Epithelial cell of esophagus (primary cell): ENCODE measurements around the gene FLYWCH1.
"Not testable (repeated sequence)": the region's sequence is repeated elsewhere in the genome, so short reads cannot be mapped to it uniquely, and the experiment has no call there.

Source experiments
- DNase-seq: peaks from one replicate; pipeline ENCODE4 v3.0.0; 2010; ENCODE audit warnings: low read depth
- H3K4me3 ChIP-seq: 2 replicates; pipeline ENCODE4 v1.5.1; 2011; ENCODE audit warnings: mild to moderate bottlenecking, low read length, control low read depth
- TF ChIP-seq, protein P1 (sequence below): IDR thresholded peaks from 2 replicates; pipeline ENCODE4 v1.5.1; 2011; ENCODE audit warnings: low read depth, mild to moderate bottlenecking, low read length, control low read depth, inconsistent platforms; ENCODE audit not compliant: insufficient read depth; ENCODE audit errors: missing control alignments

The FLYWCH1 gene

DNA sequence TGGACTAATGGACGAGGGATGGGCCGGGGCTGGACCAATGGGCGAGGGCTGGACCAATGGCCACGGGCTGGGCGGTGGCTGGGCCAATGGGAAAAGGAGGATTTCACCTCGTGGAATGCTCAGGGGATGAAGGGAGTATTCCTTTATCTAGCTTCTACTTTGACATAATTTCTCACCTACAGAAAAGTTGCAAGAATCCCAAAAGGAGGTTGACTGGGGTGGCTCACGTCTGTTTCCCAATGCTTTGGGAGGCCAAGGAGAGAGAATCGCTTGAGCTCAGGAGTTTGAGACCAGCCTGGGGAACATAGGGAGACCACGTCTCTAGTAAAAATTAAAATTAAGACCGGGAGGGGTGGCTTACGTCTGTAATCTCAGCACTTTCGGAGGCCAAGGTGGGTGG, 5.7 kb upstream of the FLYWCH1 start:
- H3K4me3 ChIP-seq, result no peak overlapping the region
- DNase-seq, result no peak
- TF ChIP-seq, protein P1, sequence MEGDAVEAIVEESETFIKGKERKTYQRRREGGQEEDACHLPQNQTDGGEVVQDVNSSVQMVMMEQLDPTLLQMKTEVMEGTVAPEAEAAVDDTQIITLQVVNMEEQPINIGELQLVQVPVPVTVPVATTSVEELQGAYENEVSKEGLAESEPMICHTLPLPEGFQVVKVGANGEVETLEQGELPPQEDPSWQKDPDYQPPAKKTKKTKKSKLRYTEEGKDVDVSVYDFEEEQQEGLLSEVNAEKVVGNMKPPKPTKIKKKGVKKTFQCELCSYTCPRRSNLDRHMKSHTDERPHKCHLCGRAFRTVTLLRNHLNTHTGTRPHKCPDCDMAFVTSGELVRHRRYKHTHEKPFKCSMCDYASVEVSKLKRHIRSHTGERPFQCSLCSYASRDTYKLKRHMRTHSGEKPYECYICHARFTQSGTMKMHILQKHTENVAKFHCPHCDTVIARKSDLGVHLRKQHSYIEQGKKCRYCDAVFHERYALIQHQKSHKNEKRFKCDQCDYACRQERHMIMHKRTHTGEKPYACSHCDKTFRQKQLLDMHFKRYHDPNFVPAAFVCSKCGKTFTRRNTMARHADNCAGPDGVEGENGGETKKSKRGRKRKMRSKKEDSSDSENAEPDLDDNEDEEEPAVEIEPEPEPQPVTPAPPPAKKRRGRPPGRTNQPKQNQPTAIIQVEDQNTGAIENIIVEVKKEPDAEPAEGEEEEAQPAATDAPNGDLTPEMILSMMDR, result no peak

DNA sequence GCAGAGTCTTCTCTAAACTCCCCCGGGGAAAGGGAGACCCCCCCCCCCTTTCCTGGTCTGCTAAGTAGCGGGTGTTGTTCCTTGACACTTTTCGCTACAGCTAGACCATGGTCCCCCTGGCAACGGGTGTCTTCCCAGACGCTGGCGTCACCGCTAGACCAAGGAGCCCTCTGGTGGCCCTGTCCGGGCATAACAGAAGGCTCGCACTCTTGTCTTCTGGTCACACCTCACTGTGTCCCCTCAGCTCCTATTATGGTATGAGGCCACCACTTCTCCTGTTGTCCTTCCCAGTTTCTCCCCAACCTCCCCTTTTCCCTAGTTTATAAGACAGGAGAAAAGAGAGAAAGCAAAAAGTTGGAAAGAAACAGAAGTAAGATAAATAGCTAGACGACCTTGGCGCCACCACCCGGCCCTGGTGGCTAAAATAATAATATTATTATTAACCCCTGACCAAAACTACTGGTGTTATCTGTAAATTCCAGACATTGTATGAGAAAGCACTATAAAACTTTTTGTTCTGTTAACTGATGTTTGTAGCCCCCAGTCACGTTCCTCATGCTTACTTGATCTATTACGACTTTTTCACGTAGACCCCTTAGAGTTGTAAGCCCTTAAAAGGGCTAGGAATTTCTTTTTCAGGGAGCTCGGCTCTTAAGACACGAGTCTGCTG, 4.5 kb upstream of the FLYWCH1 start:
- TF ChIP-seq, protein P1, result peak; percentile 49
- not testable (repeated sequence) for H3K4me3 ChIP-seq
- peak; percentile 53 for DNase-seq

DNA sequence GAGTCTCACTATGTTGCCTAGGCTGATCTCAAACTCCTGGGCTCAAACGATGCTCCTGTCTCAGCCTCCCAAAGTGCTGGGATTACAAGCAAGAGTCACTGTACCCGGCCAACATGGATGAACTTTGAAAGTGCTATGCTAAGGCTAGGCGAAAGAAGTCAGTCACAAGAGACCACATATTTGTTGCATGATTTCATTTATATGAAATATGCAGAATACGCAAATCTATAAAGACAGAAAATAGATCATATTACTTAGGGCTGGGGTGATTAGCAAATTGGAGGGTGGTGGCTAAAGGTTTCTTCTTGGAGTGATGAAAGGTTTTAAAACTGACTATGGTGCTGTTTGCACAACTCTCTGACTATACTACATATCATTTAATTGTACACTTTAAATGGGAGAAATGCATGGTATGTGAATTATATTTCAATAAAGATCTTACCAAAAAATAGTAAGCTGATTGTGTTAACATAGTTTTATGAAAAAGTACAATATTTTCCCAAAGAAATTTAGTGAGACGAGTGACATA, 1.2 kb upstream of the FLYWCH1 start:
- H3K4me3 ChIP-seq, result no peak overlapping the region
- TF ChIP-seq, protein P1, result no peak
- no peak for DNase-seq

DNA sequence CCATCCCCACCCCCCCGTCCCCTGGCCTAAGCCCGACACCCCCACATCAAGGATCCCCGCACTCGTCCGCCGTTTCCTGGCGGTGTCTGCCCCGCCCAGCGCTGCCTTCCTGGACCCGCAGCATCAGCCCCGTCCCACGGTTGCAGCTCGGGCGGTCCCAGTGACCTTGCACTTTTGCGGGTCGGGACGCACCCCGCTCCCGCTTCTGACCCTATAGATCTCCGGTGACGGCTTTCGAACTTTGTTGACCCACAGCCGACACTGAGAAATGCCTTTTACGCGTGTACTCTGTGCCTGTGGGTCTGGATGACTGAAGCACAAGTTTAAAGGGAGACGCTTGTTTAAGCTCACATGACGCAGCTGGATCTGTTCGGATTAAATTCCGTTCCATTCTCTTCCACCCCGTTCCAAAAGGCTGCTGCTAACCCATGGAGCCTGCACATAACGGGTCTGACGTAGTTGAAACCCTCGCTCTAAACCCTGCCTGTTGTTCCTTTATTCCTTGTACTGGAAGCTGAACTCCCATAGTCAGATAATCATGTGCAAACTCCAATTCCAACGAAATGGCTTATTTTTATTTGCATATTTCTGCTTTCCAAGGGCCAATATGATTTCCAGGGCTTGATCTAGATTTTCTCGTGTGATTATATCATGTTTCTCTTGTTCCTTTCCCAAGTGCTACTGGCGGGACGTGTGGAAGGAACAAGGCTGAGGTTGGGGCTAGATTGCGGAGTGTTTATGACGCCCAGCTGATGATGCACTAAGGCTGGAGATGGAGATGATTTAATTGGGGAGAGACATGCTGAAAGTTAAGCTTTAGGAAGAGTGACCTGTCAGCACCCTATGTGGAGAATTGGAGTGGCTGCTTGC, 834 bp downstream of the FLYWCH1 start:
- H3K4me3 ChIP-seq, result peak overlapping the region; percentile 80
- peak; percentile 40 for DNase-seq
- TF ChIP-seq, protein P1, result no peak

DNA sequence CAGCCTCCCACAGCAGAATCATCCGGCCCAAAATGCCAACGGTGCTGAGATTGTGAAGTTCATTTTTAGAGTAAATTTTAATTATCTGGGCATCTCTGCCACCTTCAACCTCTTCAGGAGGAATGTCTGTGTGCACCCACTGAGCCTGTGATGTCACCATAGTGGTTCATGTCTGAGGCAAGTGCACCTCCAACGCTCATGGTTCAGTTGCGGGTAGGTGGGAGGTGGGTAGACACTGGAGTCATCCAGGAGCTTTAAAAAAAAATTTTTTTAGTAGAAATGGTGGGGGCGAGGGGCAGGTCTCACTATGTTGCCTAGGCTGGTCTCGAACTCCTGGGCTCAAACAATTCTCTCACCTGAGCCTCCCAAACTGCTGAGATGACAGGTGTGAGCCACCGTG, 1.9 kb downstream of the FLYWCH1 start:
- TF ChIP-seq, protein P1, result no peak
- no peak for DNase-seq
- no peak overlapping the region for H3K4me3 ChIP-seq

DNA sequence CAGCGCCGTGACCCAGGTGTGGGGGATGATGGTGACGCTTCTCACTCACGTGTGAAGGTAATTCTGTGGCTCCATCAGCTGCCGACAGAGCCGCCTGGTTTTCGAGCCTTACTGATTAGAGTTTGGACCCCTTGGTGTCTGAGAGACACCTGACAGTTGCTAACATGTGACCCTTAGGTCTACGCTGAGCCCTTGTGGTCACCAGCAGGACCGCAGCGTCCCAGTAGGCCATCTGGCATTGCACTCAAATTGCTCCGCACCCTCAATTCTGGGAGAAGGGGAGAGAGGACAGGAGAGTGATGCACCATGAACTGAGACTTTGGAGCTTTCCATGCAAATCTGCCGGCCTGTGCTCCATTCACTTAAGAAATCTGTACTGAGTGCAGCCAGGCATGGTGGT, 2.5 kb downstream of the FLYWCH1 start:
- H3K4me3 ChIP-seq, result no peak overlapping the region
- TF ChIP-seq, protein P1, result no peak
- no peak for DNase-seq
